ENCODE results near the gene LEMD2. TPM values are rescaled to one million over a fixed set of nuclear protein-coding genes. Genes with fewer than 3 reads are reported as not detected.

LEMD2 gene
- total RNA-seq, 2 experiments from 2014 or later = 70.6 to 76.1 TPM

GRCh38 chr6:33721508-33721907 lies 67.4 kb downstream of the LEMD2 start:
- Mint-ChIP-seq H3K27ac (no peak overlapping the region), H3K4me3 (no peak overlapping the region), H3K27me3 (peaks cover 55% of the 10 kb centered on the region), H3K4me1 (no peaks in the 10 kb centered on the region), H3K9me3 (no peaks in the 10 kb centered on the region), H3K36me3 (ENCODE audit: low read depth) (no peaks in the 10 kb centered on the region)
- DNase-seq = no peak
- ChIA-PET POLR2A (no interaction called here), CTCF (interaction anchor here (2.1 kb wide), 1 partner anchor 10 kb away, joined by 13 read pairs; the partner anchor contains the start of gene UQCC2)

Other genes with a start within 250 kb of the LEMD2 start
- 100 to 1,000 TPM in 1 of 2 experiments, 10 to 100 TPM in 1; 97.9 to 100 TPM for gene BAK1, start 208.9 kb downstream of the LEMD2 start, total RNA-seq
- 10 to 100 TPM; 54.2 to 55.1 TPM for gene ITPR3, start 167.8 kb downstream of the LEMD2 start, total RNA-seq
- 10 to 100 TPM; 70.7 to 75.3 TPM for gene UQCC2, start 77.4 kb downstream of the LEMD2 start, total RNA-seq
- gene IP6K3, start 42.2 kb downstream of the LEMD2 start, total RNA-seq = not detected
- not detected for gene MLN, start 14.9 kb upstream of the LEMD2 start, total RNA-seq

All from activated CD4-positive, alpha-beta memory T cell treated with anti-CD3 and anti-CD28 coated beads, Interleukin-2, amount 10 ng/mL, durations not matched to agents 7 days and 5 days (primary cell).